ENCODE results near the gene ORM2. TPM values are rescaled to one million over a fixed set of nuclear protein-coding genes. Genes with fewer than 3 reads are reported as not detected.

Gene ORM2
- total and polyA plus RNA-seq, 2 of the 13 experiments (the other 11 are each of a cell fraction or from before 2014, with no cell fraction given) = 565 to 824 TPM

- BruUV-seq (replicated peaks) = TSS peak; percentile 39
- Histone ChIP-seq H3K4me2 (ENCODE audit: low read depth, low read length) (no peak overlapping the region), H3K27me3 (ENCODE audit: control insufficient read depth in 1 of 2, insufficient read depth in 2 of 2, low read length in 2 of 2) (no peaks in the 10 kb centered on the region), H3K36me3 (replicated peaks in 1 of 2; ENCODE audit: control insufficient read depth in 1 of 2, insufficient read depth in 2 of 2, low read length in 2 of 2) (peaks cover 0 to 13% of the 10 kb centered on the region in 2 experiments; a peak in 2 of 5 replicates), H3K27ac (ENCODE audit: extremely low read length, insufficient read depth, low read length) (no peak overlapping the region), H3K9ac (ENCODE audit: insufficient read depth, low read depth, low read length) (no peak overlapping the region), H3K4me1 (ENCODE audit: insufficient read depth, low read length) (peaks cover 6% of the 10 kb centered on the region), H3K79me2 (ENCODE audit: insufficient read depth, low read length) (no peaks in the 10 kb centered on the region), H3K4me3 (replicated peaks in 1 of 3; ENCODE audit: insufficient read depth in 1 of 3, low read depth in 2 of 3, low read length in 3 of 3) (no peak overlapping the region), H3K9me3 (ENCODE audit: low read length) (no peaks in the 10 kb centered on the region), H2AFZ (ENCODE audit: low read length) (no peak overlapping the region), H4K20me1 (ENCODE audit: insufficient read depth, low read length) (no peaks in the 10 kb centered on the region)
- POLR2A ChIA-PET = no interaction called here
- in situ Hi-C loops (cut with HindIII; ENCODE audit: extremely low pct_ligation_motif_present, low pct_unique_long_range_greater_than_20kb) = no loop called here
- FAIRE-seq (no peak), DNase-seq (ENCODE audit: low spot score) (no peak), ATAC-seq (no peak)
- TF ChIP-seq LCORL (IDR thresholded peaks at IDR 0.05) (0 out of 2 replicates have a peak, but pooled peaks have one; percentile 17), LCORL (CRISPR knock-in tag; IDR thresholded peaks at IDR 0.05) (no peak), PHB2 (IDR thresholded peaks at IDR 0.05; ENCODE audit: partially characterized antibody) (peak; percentile 45), ARNT2 (CRISPR knock-in tag; IDR thresholded peaks at IDR 0.05; ENCODE audit: low read depth) (no peak), CREB1 (IDR thresholded peaks at IDR 0.05) (peak; percentile 92), CREB1 (CRISPR knock-in tag; IDR thresholded peaks at IDR 0.05) (no peak), FOXK2 (IDR thresholded peaks at IDR 0.05) (0 out of 2 replicates have a peak, but pooled peaks have one; percentile 11), HNF1A (IDR thresholded peaks at IDR 0.05; ENCODE audit: low read depth) (no peak), HNF1A (CRISPR knock-in tag; IDR thresholded peaks at IDR 0.05; ENCODE audit: borderline replicate concordance) (no peak), ZNF282 (IDR thresholded peaks at IDR 0.05; ENCODE audit: partially characterized antibody) (peak; percentile 45), FOXA1 (IDR thresholded peaks at IDR 0.05) (0 out of 2 replicates have a peak, but pooled peaks have one; percentile 42), FOXA1 (CRISPR knock-in tag; IDR thresholded peaks at IDR 0.05) (no peak), ATM (IDR thresholded peaks at IDR 0.05; ENCODE audit: borderline replicate concordance) (peak; percentile 23; the same call in 1 of the 2 replicates)
- WGBS (ENCODE audit: low lambda C conversion rate) = 98% methylated on average over 9 of the region's 9 CpGs
- CTCF ChIA-PET (ENCODE audit: low intra/inter-chr PET ratio, low total read pairs) = no interaction called here
- intact Hi-C loops (cut with micrococcal nuclease; ENCODE audit: unreplicated experiment) = no loop called here
Observed at GRCh38 chr9:114369216-114370130, 39.8 kb downstream of the ORM2 start.

All from HepG2 (cell line).